ENCODE measurements around the gene TPSD1. TPM values are rescaled to one million over a fixed set of nuclear protein-coding genes. Genes with fewer than 3 reads are reported as not detected.
A peak's percentile ranks its signal among the peaks of the same experiment; 100 is the strongest.

The TPSD1 gene
- total and polyA plus RNA-seq, 9 of the 15 experiments (the other 6 are each of a cell fraction or from before 2014, with no cell fraction given), result not detected

DNA sequence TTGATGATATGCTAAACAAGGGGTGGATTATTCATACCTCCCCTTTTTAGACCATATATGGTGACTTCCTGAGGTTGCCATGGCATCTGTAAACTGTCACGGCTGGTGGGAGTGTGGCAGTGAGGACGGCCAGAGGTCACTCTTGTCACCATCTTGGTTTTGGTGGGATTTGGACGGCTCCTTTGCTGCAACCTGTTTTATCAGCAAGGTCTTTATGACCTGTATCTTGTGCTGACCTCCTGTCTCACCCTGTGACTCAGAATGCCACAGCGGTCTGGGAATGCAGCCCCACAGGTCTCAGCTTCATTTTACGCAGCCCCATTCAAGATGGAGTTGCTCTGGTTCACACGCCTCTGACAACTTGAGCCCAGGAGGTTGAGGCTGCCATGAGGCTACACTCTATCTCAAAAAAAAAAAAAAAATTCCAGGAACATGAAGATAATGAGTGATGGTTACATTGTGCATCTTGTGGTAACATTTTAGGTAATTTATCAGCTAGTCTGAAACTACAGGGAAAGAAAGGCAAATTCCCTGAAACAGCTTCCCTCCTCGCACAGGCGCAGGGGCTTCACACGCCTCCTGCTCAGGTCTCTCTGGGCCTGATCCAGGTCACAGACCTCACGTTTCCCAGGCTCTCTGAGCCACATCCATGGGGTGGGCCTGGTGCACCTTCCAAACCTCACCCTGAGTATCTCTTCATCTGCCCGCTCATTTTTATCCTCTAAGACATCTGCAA, 38.2 kb downstream of the TPSD1 start (continued):
- no peak for TF ChIP-seq POLR2B (IDR thresholded peaks at IDR 0.05; ENCODE audit: low read depth, partially characterized antibody)
- no peak for TF ChIP-seq MEIS2 (IDR thresholded peaks at IDR 0.05; ENCODE audit: partially characterized antibody)
- no peak for TF ChIP-seq ZBTB8A (IDR thresholded peaks at IDR 0.05; ENCODE audit: partially characterized antibody)
- no peak for TF ChIP-seq SP2 (IDR thresholded peaks at IDR 0.05; ENCODE audit: extremely low read depth, low read depth, low read length, poor library complexity, severe bottlenecking)
- TF ChIP-seq KLF16 (IDR thresholded peaks at IDR 0.05), result no peak
- peak; percentile 99 for TF ChIP-seq E2F3 (CRISPR knock-in tag; IDR thresholded peaks at IDR 0.05)
- no peak for TF ChIP-seq TAF9B (IDR thresholded peaks at IDR 0.05; ENCODE audit: partially characterized antibody)
- TF ChIP-seq ZNF589 (CRISPR knock-in tag; IDR thresholded peaks at IDR 0.05; ENCODE audit: low read depth), result peak; percentile 100
- no peak for TF ChIP-seq NCOA4 (IDR thresholded peaks at IDR 0.05; ENCODE audit: partially characterized antibody)
- TF ChIP-seq ZBTB1 (CRISPR knock-in tag; IDR thresholded peaks at IDR 0.05; ENCODE audit: borderline replicate concordance, low read depth), result no peak
- peak; percentile 84 for TF ChIP-seq THAP7 (CRISPR knock-in tag; IDR thresholded peaks at IDR 0.05)
- no peak for TF ChIP-seq CTCFL (IDR thresholded peaks at IDR 0.05; ENCODE audit: borderline replicate concordance, insufficient read depth, low read depth, low read length, poor library complexity, severe bottlenecking)
- no peak for TF ChIP-seq JUNB (CRISPR knock-in tag; conservative IDR thresholded peaks at IDR 0.05)
- TF ChIP-seq CAMTA2 (CRISPR knock-in tag; conservative IDR thresholded peaks at IDR 0.05), result peak; percentile 96
- TF ChIP-seq SOX6 (IDR thresholded peaks at IDR 0.05), result no peak
- no peak for TF ChIP-seq ZNF282 (CRISPR knock-in tag; IDR thresholded peaks at IDR 0.05)
- TF ChIP-seq HNRNPUL1 (IDR thresholded peaks at IDR 0.05; ENCODE audit: low read length), result no peak
- TF ChIP-seq FOS (IDR thresholded peaks at IDR 0.05; ENCODE audit: extremely low read depth, insufficient read length), result no peak
- peak; percentile 87 for TF ChIP-seq MXD1 (CRISPR knock-in tag; IDR thresholded peaks at IDR 0.05; ENCODE audit: borderline replicate concordance, poor library complexity, severe bottlenecking)
- TF ChIP-seq, protein P1, sequence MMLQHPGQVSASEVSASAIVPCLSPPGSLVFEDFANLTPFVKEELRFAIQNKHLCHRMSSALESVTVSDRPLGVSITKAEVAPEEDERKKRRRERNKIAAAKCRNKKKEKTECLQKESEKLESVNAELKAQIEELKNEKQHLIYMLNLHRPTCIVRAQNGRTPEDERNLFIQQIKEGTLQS (IDR thresholded peaks at IDR 0.05), result 0 out of 2 replicates have a peak, but pooled peaks have one; percentile 16
- TF ChIP-seq, protein P1 (CRISPR knock-in tag; conservative IDR thresholded peaks at IDR 0.05), result no peak
- peak; percentile 98 for TF ChIP-seq HSF4 (CRISPR knock-in tag; IDR thresholded peaks at IDR 0.05; ENCODE audit: borderline replicate concordance)
- TF ChIP-seq HINFP (tag; conservative IDR thresholded peaks at IDR 0.05; ENCODE audit: low read depth), result peak; percentile 93
